Subcutaneous adipose tissue (tissue), 4 donors: Measurements from ENCODE around the gene ADAP1. TPM values are rescaled to one million over a fixed set of nuclear protein-coding genes. Genes with fewer than 3 reads are reported as not detected.

Experiments
- CTCF ChIP-seq: fragments of 450-650 bp; IDR thresholded peaks from one replicate; pipeline ENCODE4 v1.5.1; 2016; ENCODE audit warnings: low read depth, mild to moderate bottlenecking, control low read depth, antibody characterized with exemption, moderate library complexity
- total RNA-seq, 4 donors: library from RNA; depleted of rRNA; stranded (reverse); fragments of >200 nt; gene quantifications; one replicate each; pipeline ENCODE4 v1.1.0, GENCODE V29; 2016

ADAP1 gene
- total RNA-seq, 4 donors from 2014 or later, result 8.9 to 12.4 (median 10.2) TPM

GRCh38 chr7:938546-939185 lies 15.8 kb downstream of the ADAP1 start:
- no peak for TF ChIP-seq CTCF

DNA sequence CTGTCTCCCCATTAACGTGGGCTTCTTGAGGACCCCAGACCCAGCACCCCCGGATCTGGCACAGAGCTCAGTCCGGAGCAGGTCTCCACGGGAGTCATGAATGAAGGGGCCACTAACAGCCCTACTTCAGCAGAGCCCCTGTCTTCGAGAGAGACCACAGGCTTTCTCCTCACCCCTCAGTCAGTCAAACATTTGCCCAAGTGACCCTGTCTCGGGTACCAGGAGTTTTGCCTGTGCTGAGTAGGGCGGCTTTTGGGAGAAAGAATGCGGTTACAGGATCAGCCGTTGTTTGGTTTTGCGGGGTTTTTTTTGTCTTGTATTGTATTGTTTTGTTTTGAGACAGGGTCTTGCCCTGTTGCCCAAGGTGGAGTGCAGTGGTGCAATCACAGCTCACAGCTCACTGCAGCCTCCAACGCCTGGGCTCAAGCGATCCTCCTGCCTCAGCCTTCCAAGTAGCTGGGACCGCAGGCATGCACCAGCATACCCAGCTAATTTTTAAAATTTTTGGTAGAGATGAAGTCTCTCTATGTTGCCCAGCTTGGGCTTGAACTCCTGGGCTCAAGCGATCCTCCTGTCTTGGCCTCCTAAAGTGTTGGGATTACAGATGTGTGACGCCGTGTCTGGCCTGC lies 16.5 kb downstream of the ADAP1 start:
- TF ChIP-seq CTCF, result no peak

DNA sequence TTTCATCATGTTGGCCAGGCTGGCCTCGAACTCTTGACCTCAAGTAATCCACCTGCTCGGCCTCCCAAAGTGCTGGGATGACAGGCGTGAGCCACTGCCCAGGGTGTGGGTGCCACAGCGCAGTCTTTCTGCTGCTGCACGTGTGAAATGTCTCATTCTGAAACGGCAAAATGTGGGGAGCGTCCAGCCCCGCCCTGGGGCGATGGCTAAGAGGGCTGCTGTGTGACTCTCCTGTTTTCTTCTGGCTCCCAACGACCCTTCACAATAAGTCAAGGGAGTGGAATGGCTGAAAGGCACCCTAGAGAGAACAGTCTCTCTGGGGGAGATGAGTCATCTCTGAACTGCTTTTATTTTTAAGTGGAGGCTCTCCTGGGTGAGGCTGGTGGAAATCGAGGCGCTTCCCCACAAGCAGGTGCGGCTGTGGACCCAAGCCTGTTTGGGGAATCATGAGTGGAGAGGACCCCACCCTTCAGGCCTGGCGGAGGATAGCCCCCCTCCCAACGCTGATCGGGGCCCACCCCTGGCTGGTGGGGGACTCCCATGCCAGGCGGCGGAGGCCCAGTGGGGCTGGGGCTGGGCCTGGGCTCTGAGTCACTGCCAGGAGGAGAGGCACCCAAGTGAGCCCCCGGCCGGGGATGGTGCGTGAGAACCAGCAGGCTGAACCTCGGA lies 18.0 kb downstream of the ADAP1 start:
- TF ChIP-seq CTCF, result no peak

- TF ChIP-seq CTCF, result no peak
These were observed 18.6 kb downstream of the ADAP1 start for GRCh38 chr7:935874-936385.

DNA sequence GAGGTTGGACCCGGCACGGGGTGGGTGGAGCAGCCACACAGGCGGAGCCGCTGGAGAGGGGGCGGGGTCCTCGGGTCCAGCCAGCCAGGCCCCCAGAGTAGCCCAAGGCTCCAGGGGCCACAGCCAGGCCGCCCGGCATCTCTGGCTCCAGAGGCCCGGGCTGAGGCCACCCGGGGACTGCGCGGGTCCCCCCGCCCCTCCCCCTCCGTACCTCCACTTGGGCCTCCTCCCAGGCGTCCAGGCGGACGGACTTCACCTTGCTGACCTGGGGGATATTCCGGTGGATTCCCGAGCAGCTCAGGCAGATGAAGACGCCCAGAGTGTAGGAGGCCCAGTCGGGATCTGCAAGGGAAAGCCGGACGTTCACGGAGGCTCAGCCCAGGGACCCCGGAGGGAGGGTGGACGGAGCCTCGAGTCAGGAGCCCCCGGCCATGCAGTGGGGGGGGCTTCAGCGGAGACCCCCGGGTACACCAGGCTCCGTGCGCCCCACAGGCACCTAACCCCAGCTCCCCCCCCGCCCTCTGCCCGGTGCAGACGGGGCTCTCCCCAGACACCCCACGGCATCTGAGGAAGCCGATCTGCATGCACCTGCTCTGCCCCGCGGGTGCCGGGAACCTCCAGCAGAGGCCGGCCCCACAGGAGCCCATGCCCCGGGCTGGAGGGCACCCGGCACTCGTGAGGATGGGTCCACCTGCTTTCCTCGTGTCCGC lies 19.2 kb downstream of the ADAP1 start:
- TF ChIP-seq CTCF, result no peak

DNA sequence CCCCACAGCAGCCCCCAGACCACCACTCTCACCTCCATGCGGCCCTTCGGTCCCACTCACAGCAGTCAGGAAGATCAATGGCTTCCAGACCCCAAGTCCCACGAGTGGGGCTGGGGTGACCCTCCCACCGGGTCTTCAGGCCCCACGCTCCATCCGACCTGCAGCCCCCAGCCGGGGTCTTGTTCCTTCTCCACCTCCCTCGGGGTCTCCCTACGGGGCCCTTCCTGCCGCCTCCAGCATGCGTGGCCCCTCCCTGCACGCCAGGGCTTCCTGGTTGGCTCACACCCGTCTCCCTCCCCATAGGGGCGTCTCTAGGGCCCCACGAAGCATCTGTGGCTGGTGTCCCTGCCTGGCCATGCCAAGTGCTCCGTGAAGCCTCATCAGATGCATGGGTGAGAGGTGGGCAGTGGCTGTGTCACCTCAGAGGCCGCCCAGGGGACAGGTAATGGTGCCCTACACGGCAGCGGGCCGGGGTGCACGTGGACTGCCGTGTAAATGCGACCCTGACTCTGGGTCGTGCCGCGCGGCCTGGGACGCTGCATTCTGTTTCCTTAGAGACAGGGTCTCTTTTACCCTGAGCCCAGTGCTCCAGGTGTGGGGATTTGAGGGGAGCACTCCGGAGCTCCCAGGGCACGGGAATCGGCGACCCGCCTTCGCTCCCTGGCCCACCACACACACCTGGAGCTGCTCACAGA lies 19.9 kb downstream of the ADAP1 start:
- no peak for TF ChIP-seq CTCF
